Measurements from ENCODE around the gene SPOPL.
"Not testable (repeated sequence)": the region's sequence is repeated elsewhere in the genome, so short reads cannot be mapped to it uniquely, and the experiment has no call there.

GRCh38 chr2:138524353-138524752 lies 22.8 kb downstream of the SPOPL start:
- not testable (repeated sequence) for TF ChIP-seq CTCF (conservative IDR thresholded peaks at IDR 0.05 in 1 of 2, IDR thresholded peaks at IDR 0.05 in 1 of 2; ENCODE audit: low read depth in 1 of 2, low read length in 2 of 2); EZH2 (IDR thresholded peaks at IDR 0.05; ENCODE audit: low read length, missing control alignments)

Measured in fibroblast of lung (primary cell).